SK-N-MC (cell line): ENCODE results near the gene MFSD2A.

Experiments used
- DNase-seq: peaks from one replicate; pipeline ENCODE4 v3.0.0-alpha.2; 2011; ENCODE audit warnings: low read depth, low spot score
- H3K27ac ChIP-seq: fragments of 200-600 bp; sonication (generic); 2 replicates; pipeline ENCODE4 v1.5.1; 2016; ENCODE audit warnings: mixed run types
- H3K36me3 ChIP-seq: fragments of 200-600 bp; sonication (generic); 2 replicates; pipeline ENCODE4 v1.6.1; 2017; ENCODE audit warnings: antibody characterized with exemption, low read length, mixed read lengths; ENCODE audit not compliant: insufficient read depth
- H3K4me3 ChIP-seq: fragments of 200-600 bp; sonication (generic); 2 replicates; pipeline ENCODE4 v1.5.1; 2016
- H3K9ac ChIP-seq: fragments of 200-600 bp; sonication (generic); 2 replicates; pipeline ENCODE4 v1.8.0; 2017; ENCODE audit warnings: mixed run types, mixed read lengths; ENCODE audit not compliant: insufficient read length
- H3K9me3 ChIP-seq: fragments of 200-600 bp; sonication (generic); 2 replicates; pipeline ENCODE4 v1.6.1; 2017; ENCODE audit warnings: low read depth, mild to moderate bottlenecking, antibody characterized with exemption, low read length, moderate library complexity, mixed read lengths
- EZH2 ChIP-seq: fragments of 200-600 bp; sonication (generic); IDR thresholded peaks from one replicate; pipeline ENCODE4 v1.6.1; 2017; ENCODE audit warnings: antibody characterized with exemption
- FOXP2 ChIP-seq: optimal IDR thresholded peaks from 2 replicates; pipeline ENCODE3; 2011; ENCODE audit warnings: mild to moderate bottlenecking, moderate library complexity; ENCODE audit not compliant: insufficient read depth; ENCODE audit errors: extremely low read length, control extremely low read depth
- POLR2AphosphoS5 ChIP-seq: IDR thresholded peaks from 2 replicates; pipeline ENCODE4 v1.6.1; 2012; ENCODE audit warnings: mild to moderate bottlenecking, low read depth, low read length, borderline replicate concordance

MFSD2A gene

DNA sequence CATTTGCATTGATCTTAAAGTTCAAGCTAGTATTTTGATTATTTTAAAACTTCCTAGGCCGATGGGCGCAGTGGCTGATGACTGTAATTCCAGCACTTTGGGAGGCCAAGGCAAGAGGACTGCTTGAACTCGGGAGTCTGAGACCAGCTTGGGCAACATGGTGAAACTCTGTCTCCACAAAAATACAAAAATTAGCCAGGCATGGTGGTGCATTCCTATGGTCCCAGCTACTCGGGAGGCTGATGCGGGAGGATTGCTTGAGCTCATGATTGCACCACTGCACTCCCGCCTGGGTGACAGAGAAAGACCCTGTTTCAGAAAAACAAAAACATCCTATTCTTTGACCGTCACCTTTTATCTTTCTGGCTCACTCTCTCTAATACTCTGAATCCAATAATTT is 30.0 kb downstream of the MFSD2A start:
- DNase-seq, result no peak
- Histone ChIP-seq H3K4me3 (no peak overlapping the region), H3K9me3 (no peaks in the 10 kb centered on the region), H3K36me3 (no peaks in the 10 kb centered on the region), H3K27ac (no peak overlapping the region), H3K9ac (no peak overlapping the region)
- no peak for TF ChIP-seq POLR2AphosphoS5
- no peak for TF ChIP-seq FOXP2
- TF ChIP-seq EZH2, result no peak

DNA sequence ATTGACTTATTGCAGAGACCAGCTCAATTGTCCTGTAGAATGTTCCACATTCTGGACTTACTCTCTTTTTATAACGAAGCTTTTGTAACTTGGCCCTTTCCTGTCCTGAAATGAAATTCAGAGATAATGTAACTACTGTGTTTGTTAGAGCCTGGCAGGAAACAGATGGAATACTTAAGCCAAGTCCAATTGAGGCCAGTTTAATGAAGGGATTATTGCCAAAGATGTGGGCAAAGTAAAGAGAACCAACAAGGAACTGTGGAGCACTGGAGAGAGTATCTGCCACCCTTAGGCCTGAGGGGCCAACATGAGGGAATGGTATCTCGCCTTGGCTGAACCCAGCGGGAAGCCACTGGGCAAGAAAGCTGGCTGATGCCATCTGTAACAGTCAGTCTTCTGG is 32.9 kb downstream of the MFSD2A start:
- Histone ChIP-seq H3K9ac (no peak overlapping the region), H3K4me3 (no peak overlapping the region), H3K27ac (no peak overlapping the region), H3K36me3 (no peaks in the 10 kb centered on the region), H3K9me3 (no peaks in the 10 kb centered on the region)
- TF ChIP-seq POLR2AphosphoS5 (no peak), EZH2 (no peak), FOXP2 (no peak)
- no peak for DNase-seq

DNA sequence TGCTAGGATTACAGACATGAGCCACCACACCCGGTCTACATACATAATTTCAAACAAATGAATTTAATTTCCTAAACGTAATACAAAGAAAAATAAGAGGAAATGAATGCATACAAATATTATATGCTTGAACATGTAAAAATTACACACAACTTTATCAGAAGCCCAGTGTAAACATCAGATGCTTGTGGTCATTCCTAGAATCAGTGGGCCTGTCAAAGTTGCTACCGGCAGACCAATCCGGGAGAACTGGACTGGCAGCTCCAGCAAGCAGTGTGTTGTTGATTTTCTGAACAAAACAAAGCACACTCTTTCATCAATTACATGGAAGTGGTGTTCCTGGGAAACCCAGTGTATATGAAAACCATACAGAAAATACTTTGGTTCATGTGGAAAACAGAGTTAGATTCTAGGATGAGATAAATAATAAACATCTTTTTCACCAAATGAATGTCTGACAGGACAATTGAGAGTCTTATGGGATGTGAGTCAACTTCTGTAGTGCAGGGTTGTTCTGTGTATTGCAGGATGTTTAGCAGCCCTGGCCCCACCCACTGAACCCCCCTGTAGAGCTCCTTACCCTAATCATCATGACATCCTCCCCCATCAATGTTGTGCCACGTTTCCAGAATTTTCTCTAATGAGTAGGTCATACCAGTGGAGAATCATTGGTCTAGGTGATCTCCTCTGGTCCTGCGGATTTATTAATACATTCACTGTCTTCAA is 33.8 kb downstream of the MFSD2A start:
- no peaks in the 10 kb centered on the region for H3K9me3 ChIP-seq
- H3K27ac ChIP-seq, result no peak overlapping the region
- no peak for DNase-seq
- no peak overlapping the region for H3K4me3 ChIP-seq
- TF ChIP-seq POLR2AphosphoS5 (no peak), FOXP2 (no peak), EZH2 (no peak)
- no peaks in the 10 kb centered on the region for H3K36me3 ChIP-seq
- H3K9ac ChIP-seq, result no peak overlapping the region

DNA sequence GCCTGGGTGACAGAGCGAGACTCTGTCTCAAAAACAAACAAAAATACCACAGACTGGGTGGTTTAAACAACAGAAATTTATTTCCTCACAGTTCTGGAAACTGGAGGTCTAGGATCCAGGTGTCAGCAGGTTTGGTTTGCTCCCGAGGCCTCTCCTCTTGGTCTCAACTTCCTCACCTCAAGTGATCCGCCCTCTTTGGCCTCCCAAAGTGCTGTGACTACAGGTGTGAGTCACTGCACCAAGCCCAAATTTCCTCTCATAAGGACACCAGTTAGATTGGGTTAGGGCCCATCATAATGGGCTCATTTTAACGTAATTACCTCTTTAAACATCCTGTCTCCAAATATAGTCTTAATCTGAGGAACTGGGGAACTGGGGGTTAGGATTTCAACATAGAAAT is 35.5 kb downstream of the MFSD2A start:
- H3K27ac ChIP-seq, result no peak overlapping the region

DNA sequence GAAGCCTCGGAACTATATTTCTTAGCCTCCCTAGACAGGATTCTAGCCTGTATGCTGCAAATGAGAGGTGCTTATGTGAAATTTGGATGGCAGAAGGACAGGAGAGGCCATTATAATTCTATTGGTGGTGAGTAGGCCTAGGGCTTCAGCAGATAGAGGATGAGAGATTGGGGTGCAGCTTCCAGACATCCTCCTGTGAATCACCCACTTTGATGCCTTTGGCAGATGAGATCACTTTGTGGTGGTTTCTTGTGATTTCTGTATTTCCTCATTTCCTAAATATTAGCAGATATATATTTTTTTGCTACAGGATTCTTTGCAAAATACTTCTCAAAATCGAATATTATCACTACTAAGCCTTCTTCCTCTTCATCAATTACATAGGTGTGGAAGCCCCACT is 37.3 kb downstream of the MFSD2A start:
- no peak for DNase-seq

More for the DNA sequence above, 35.5 kb downstream of the MFSD2A start:
- DNase-seq, result no peak
- no peak for TF ChIP-seq FOXP2
- TF ChIP-seq EZH2, result no peak
- TF ChIP-seq POLR2AphosphoS5, result no peak
- Histone ChIP-seq H3K4me3 (no peak overlapping the region), H3K9me3 (no peaks in the 10 kb centered on the region), H3K36me3 (no peaks in the 10 kb centered on the region), H3K9ac (no peak overlapping the region)

DNA sequence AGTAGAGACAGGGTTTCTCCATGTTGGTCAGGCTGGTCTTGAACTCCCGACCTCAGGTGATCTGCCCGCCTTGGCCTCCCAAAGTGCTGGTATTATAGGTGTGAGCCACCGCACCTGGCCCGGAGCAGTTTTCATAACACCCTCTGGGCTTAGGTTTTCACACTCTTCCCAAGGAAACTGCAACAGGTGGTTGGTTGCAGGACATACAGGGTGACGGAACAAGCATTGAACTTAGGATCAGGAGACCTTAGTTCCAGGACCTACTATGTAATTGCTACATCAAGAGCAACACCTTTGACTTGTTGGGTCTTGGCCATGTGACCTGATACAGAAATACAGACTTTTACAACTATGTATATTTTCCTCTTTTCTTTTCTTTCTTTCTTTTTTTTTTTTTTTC is 37.9 kb downstream of the MFSD2A start:
- no peaks in the 10 kb centered on the region for H3K9me3 ChIP-seq
- H3K4me3 ChIP-seq, result no peak overlapping the region
- H3K27ac ChIP-seq, result no peak overlapping the region
- H3K36me3 ChIP-seq, result no peaks in the 10 kb centered on the region
- H3K9ac ChIP-seq, result no peak overlapping the region
- TF ChIP-seq EZH2 (no peak), POLR2AphosphoS5 (no peak), FOXP2 (no peak)
- DNase-seq, result no peak

More for the DNA sequence above, 37.3 kb downstream of the MFSD2A start:
- H3K9ac ChIP-seq, result no peak overlapping the region
- no peaks in the 10 kb centered on the region for H3K9me3 ChIP-seq
- H3K4me3 ChIP-seq, result no peak overlapping the region
- TF ChIP-seq POLR2AphosphoS5 (no peak), FOXP2 (no peak), EZH2 (no peak)
- H3K27ac ChIP-seq, result no peak overlapping the region
- H3K36me3 ChIP-seq, result no peaks in the 10 kb centered on the region

DNA sequence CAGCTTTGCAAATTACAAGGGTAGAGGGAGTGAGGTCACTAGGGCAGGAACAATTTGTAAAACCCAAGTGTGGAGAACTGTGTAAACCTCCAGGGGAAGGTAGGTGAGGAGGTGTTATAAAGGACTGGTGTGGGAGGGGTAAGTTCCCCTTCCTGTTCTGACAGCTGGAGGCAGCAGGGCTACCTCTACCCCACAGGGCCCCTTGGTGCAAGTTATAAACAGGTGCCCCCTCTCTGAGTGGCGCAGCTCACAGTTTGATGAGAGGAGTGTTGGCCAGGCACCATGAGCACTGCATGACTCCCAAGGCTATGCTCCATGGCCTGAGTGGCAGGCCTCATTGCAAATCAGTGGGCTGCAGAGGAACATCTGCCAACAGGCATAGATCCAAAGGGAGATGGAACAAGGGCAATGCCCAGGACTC is 41.0 kb downstream of the MFSD2A start:
- no peak overlapping the region for H3K4me3 ChIP-seq
- no peak overlapping the region for H3K9ac ChIP-seq
- no peaks in the 10 kb centered on the region for H3K9me3 ChIP-seq
- no peaks in the 10 kb centered on the region for H3K36me3 ChIP-seq
- TF ChIP-seq FOXP2 (no peak), POLR2AphosphoS5 (no peak), EZH2 (no peak)
- H3K27ac ChIP-seq, result no peak overlapping the region
- no peak for DNase-seq

DNA sequence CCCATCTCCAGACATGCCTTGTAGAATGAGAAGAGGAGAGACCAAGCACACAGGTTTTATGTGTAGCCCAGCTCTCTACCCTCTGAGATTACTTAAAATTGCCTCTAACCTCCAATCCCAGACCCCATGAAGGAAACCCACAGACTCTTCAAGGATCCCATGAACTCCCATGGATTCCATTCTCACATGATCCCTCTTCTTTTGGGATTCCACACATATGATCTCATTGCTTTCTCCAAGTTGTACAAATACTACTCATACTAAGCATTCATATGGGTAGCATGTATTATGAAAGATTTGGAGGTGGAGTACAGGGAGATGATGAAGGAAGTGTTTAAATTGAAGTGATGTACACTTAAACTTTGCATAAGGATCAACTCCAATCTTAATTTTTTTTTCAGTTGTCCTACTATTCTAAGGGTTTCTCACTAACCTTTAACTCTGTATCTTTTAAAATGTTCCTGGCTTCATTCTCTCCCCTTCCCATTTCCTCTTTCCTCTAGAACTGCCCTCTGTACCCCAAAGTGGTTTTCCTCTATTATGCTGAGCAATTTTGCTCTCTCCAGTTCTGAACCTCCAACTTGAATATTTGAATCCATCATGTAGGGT is 41.6 kb downstream of the MFSD2A start:
- Histone ChIP-seq H3K36me3 (no peaks in the 10 kb centered on the region), H3K9me3 (no peaks in the 10 kb centered on the region), H3K9ac (no peak overlapping the region), H3K4me3 (no peak overlapping the region), H3K27ac (no peak overlapping the region)
- TF ChIP-seq POLR2AphosphoS5, result no peak
- TF ChIP-seq FOXP2, result no peak
- TF ChIP-seq EZH2, result no peak
- DNase-seq, result no peak

DNA sequence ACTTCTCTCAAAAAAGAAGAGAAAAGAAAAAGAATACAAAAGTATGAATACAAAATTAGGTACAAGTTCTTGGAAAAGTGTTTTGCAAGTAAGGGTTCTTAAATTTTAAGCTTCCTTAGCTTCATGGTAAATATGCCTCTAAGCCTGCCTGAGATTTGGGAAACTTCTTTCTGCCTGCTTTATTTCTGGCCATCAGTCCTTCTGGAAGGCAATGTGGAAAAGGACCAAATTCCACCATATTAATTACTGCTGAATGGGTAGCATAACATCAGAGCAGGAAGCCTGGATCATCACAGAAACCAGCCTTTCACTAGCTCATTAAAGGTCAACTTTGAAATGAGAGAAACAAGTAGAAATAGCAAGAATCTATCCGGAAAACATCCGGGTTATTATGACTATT is 46.5 kb downstream of the MFSD2A start:
- Histone ChIP-seq H3K27ac (no peak overlapping the region), H3K36me3 (no peaks in the 10 kb centered on the region), H3K4me3 (no peak overlapping the region), H3K9ac (no peak overlapping the region), H3K9me3 (no peaks in the 10 kb centered on the region)
- no peak for TF ChIP-seq EZH2
- no peak for DNase-seq
